Activated CD4-positive, alpha-beta T cell treated with anti-CD3 and anti-CD28 coated beads for 4 hours (primary cell): ENCODE results near the gene TMEM260.
A peak's percentile ranks its signal among the peaks of the same experiment; 100 is the strongest.

Source experiments
- DNase-seq, 2 donors: peaks; one replicate each; pipeline ENCODE4 v3.0.0-alpha.2; 2020

Gene TMEM260

GRCh38 chr14:56579345-56580220 is at the start of gene TMEM260:
TMEM260 (plus strand) TSS chr14:56579798; CDS start chr14:56579915, 117 bp downstream.
- peak; percentile 85 to 92 for DNase-seq

GRCh38 chr14:56532546-56532945 is 47.1 kb upstream of the TMEM260 start:
- no peak for DNase-seq

- no peak for DNase-seq
These were observed 44.9 kb upstream of the TMEM260 start for GRCh38 chr14:56534656-56535055.

GRCh38 chr14:56539862-56540261 is 39.7 kb upstream of the TMEM260 start:
- DNase-seq, result no peak

GRCh38 chr14:56543436-56543835 is 36.2 kb upstream of the TMEM260 start:
- no peak for DNase-seq

- DNase-seq, result no peak
These were observed 29.9 kb upstream of the TMEM260 start for GRCh38 chr14:56549721-56550120.

GRCh38 chr14:56552615-56553014 is 27.0 kb upstream of the TMEM260 start:
- DNase-seq, result no peak

GRCh38 chr14:56554301-56554700 is 25.3 kb upstream of the TMEM260 start:
- DNase-seq, result no peak

GRCh38 chr14:56555921-56556570 is 23.6 kb upstream of the TMEM260 start:
- DNase-seq, result no peak

GRCh38 chr14:56559182-56559581 is 20.4 kb upstream of the TMEM260 start:
- no peak for DNase-seq

GRCh38 chr14:56561606-56562005 is 18.0 kb upstream of the TMEM260 start:
- no peak for DNase-seq

- no peak for DNase-seq
These were observed 16.7 kb upstream of the TMEM260 start for GRCh38 chr14:56562883-56563282.

GRCh38 chr14:56569174-56569573 is 10.4 kb upstream of the TMEM260 start:
- DNase-seq, result no peak

GRCh38 chr14:56570295-56570694 is 9.3 kb upstream of the TMEM260 start:
- no peak for DNase-seq

- no peak for DNase-seq
These were observed 668 bp downstream of the TMEM260 start for GRCh38 chr14:56580221-56580711.

- DNase-seq, result no peak
These were observed 1.6 kb downstream of the TMEM260 start for GRCh38 chr14:56581041-56581727.

GRCh38 chr14:56585461-56586084 is 6.0 kb downstream of the TMEM260 start:
- DNase-seq, result no peak

GRCh38 chr14:56587701-56588100 is 8.1 kb downstream of the TMEM260 start:
- DNase-seq, result no peak

- DNase-seq, result no peak
These were observed 10.9 kb downstream of the TMEM260 start for GRCh38 chr14:56590535-56590960.

GRCh38 chr14:56592746-56593544 is 13.3 kb downstream of the TMEM260 start:
- DNase-seq, result no peak

- no peak for DNase-seq
These were observed 14.8 kb downstream of the TMEM260 start for GRCh38 chr14:56594428-56594827.

- DNase-seq, result no peak
These were observed 18.9 kb downstream of the TMEM260 start for GRCh38 chr14:56598519-56598918.
